GM12878 (cell line): ENCODE results near the gene CD96. TPM values are rescaled to one million over a fixed set of nuclear protein-coding genes. Genes with fewer than 3 reads are reported as not detected.

Experiments used
- ATF3 ChIP-seq: IDR thresholded peaks from 2 replicates; pipeline ENCODE4 v1.6.1; 2011; ENCODE audit warnings: low read depth, mild to moderate bottlenecking, low read length, moderate library complexity, borderline replicate concordance; ENCODE audit errors: extremely low read depth
- CBX3 ChIP-seq: fragments of 200-600 bp; sonication (generic); IDR thresholded peaks from 2 replicates; pipeline ENCODE4 v1.6.1; 2016; ENCODE audit warnings: low read depth, borderline replicate concordance
- CREB1 ChIP-seq: IDR thresholded peaks from 2 replicates; pipeline ENCODE4 v1.6.1; 2012; ENCODE audit warnings: low read depth, mild to moderate bottlenecking, inconsistent platforms
- CREM ChIP-seq: IDR thresholded peaks from 2 replicates; pipeline ENCODE4 v1.6.1; 2014; ENCODE audit warnings: antibody characterized with exemption, low read depth
- CTCF ChIP-seq, 3 experiments: IDR thresholded peaks in 2 of 3; conservative IDR thresholded peaks in 1 of 3; 2 replicates each; pipeline ENCODE4 v1.5.1; 2011; ENCODE audit warnings: low read depth in 3 of 3, low read length in 3 of 3, mild to moderate bottlenecking in 3 of 3, control low read depth in 2 of 3, moderate library complexity in 2 of 3, inconsistent platforms in 1 of 3, mixed read lengths in 1 of 3; ENCODE audit not compliant: control insufficient read depth in 2 of 3, insufficient read depth in 1 of 3; ENCODE audit errors: extremely low read depth in 1 of 3
- EGR1 ChIP-seq, 2 experiments: IDR thresholded peaks; 1 replicate in 1 of 2; 2 replicates in 1 of 2; pipeline ENCODE4 v1.6.1; 2011 to 2012; ENCODE audit warnings: low read depth in 2 of 2, low read length in 2 of 2, borderline replicate concordance in 1 of 2, mild to moderate bottlenecking in 1 of 2, moderate library complexity in 1 of 2
- ELK1 ChIP-seq: IDR thresholded peaks from 2 replicates; pipeline ENCODE4 v1.6.1; 2012; ENCODE audit warnings: low read depth, low read length, improper control_type of control experiment
- EZH2 ChIP-seq: IDR thresholded peaks from 2 replicates; pipeline ENCODE4 v1.6.1; 2012; ENCODE audit warnings: low read depth, mild to moderate bottlenecking, control low read depth, inconsistent platforms, low read length, borderline replicate concordance; ENCODE audit not compliant: control insufficient read depth
- FOXK2 ChIP-seq: fragments of 450-650 bp; IDR thresholded peaks from 2 replicates; pipeline ENCODE4 v1.6.1; 2017; ENCODE audit warnings: mild to moderate bottlenecking, moderate library complexity
- FOXM1 ChIP-seq: IDR thresholded peaks from 2 replicates; pipeline ENCODE4 v1.6.1; 2012; ENCODE audit warnings: low read depth, mild to moderate bottlenecking, inconsistent platforms, low read length, moderate library complexity
- HDAC6 ChIP-seq: fragments of 200-600 bp; sonication (generic); IDR thresholded peaks from one replicate; pipeline ENCODE4 v1.8.0; 2017; ENCODE audit warnings: antibody characterized with exemption; ENCODE audit not compliant: unreplicated experiment
- KDM1A ChIP-seq: fragments of 200-600 bp; sonication (generic); IDR thresholded peaks from 2 replicates; pipeline ENCODE4 v1.6.1; 2016; ENCODE audit warnings: borderline replicate concordance
- KLF5 ChIP-seq: fragments of 450-650 bp; IDR thresholded peaks from 2 replicates; pipeline ENCODE4 v1.6.1; 2014; ENCODE audit warnings: mild to moderate bottlenecking; ENCODE audit not compliant: partially characterized antibody
- MLLT1 ChIP-seq: fragments of 450-650 bp; IDR thresholded peaks from 2 replicates; pipeline ENCODE4 v1.6.1; 2016; ENCODE audit warnings: mild to moderate bottlenecking
- POLR2A ChIP-seq: IDR thresholded peaks from 2 replicates; pipeline ENCODE4 v1.6.1; 2011; ENCODE audit warnings: low read depth, mild to moderate bottlenecking, low read length
- POLR2AphosphoS5 ChIP-seq: IDR thresholded peaks from 2 replicates; pipeline ENCODE4 v1.6.1; 2011; ENCODE audit warnings: mild to moderate bottlenecking, low read length, inconsistent platforms
- RAD21 ChIP-seq: IDR thresholded peaks from 2 replicates; pipeline ENCODE4 v1.6.1; 2011; ENCODE audit warnings: mild to moderate bottlenecking, low read depth, low read length, moderate library complexity; ENCODE audit not compliant: insufficient read depth
- RB1 ChIP-seq: fragments of 450-650 bp; formaldehyde crosslinking; IDR thresholded peaks from 2 replicates; pipeline ENCODE4 v1.6.1; 2017; ENCODE audit warnings: mild to moderate bottlenecking, borderline replicate concordance
- SUPT20H ChIP-seq: IDR thresholded peaks from 2 replicates; pipeline ENCODE4 v1.6.1; 2011; ENCODE audit warnings: low read depth, mild to moderate bottlenecking, low read length, moderate library complexity, borderline replicate concordance; ENCODE audit not compliant: control insufficient read depth
- SUZ12 ChIP-seq: fragments of 200-600 bp; sonication (generic); IDR thresholded peaks from one replicate; pipeline ENCODE4 v1.6.1; 2018; ENCODE audit warnings: antibody characterized with exemption, mild to moderate bottlenecking; ENCODE audit not compliant: unreplicated experiment
- USF1 ChIP-seq: IDR thresholded peaks from 2 replicates; pipeline ENCODE4 v1.6.1; 2011; ENCODE audit warnings: borderline replicate concordance, low read depth, mild to moderate bottlenecking, moderate library complexity, mixed read lengths, low read length; ENCODE audit not compliant: insufficient read depth; ENCODE audit errors: extremely low read length
- WRNIP1 ChIP-seq: IDR thresholded peaks from 2 replicates; pipeline ENCODE4 v1.6.1; 2011; ENCODE audit warnings: low read depth, low read length, improper control_type of control experiment, borderline replicate concordance
- ZNF217 ChIP-seq: fragments of 450-650 bp; IDR thresholded peaks from 2 replicates; pipeline ENCODE4 v1.6.1; 2017; ENCODE audit warnings: antibody characterized with exemption, mild to moderate bottlenecking
- polyA plus RNA-seq, 11 experiments: library from polyadenylated mRNA; depleted of rRNA in 4 of 11; unstranded in 6 of 11; stranded (reverse) in 5 of 11; fragments of >200 nt; fragmentation: Nextera tagmentation in 4 of 11; fragmentation: Illumina TruSeq in 1 of 11; extraction: Ambion mirVana in 4 of 11; extraction: Trizol in 1 of 11; gene quantifications; 1 replicate in 1 of 11; 2 replicates in 10 of 11; pipeline versions ENCODE4 v1.2.1 to v1.2.3, GENCODE V29; 2011 to 2016; ENCODE audit warnings: inconsistent platforms in 2 of 11, missing spikeins in 2 of 11, low read depth in 1 of 11
- total RNA-seq, 4 experiments: library from RNA; depleted of rRNA in 3 of 4; stranded (reverse); fragments of >200 nt in 3 of 4; fragmentation: Illumina TruSeq in 1 of 4; extraction: Trizol in 1 of 4; gene quantifications; 2 replicates each; pipeline versions ENCODE4 v1.2.1 to v1.2.3, GENCODE V29; 2013 to 2021

CD96 gene
- total and polyA plus RNA-seq, 10 of the 15 experiments (the other 5 are each of a cell fraction or from before 2014, with no cell fraction given) = 0.13 to 10.1 (median 0.47) TPM

DNA sequence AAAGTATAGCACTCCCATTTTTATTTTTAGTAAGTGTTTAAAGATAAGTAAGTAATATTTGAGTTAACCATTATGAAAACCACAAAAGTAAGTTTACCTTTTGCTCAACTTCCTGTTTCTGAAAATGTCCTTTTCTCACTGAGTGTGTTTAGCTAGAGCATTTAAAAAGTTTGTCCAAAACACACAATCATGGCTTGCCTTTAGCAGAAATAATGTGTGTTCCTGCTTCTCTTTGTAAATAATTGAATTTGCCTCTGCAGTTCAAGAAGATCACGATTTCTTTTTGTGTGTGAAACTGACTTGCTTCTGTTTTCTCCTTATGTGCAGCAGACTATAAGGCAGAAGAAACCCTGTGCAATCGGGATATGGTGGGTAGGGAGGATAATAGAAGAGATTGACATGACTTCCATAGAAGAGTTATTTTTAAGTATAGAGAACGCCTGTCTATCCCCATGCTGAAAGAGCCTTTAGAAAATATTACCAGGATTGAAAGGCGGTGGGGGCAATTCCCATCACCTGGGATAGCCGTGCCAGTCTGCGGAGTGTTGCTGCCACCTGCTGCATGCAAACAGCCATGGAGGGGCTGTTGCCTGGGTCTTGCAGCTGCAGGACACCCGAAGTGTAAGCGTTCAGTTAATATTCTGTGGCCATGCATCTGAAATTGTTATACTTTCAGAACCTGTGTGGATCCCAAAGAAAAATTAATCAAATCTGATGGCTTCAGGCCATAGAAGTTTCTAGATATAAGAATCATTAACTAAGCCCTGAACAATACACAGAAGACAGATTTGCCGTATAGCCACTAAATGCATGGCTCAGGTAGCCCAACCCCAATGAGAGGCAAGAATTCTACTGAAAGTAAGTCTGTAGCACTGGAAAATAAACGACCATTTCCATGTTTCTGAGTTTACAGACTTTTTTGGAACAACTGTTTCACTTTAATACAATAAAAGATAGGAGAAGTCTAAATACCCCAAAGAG, 2.4 kb upstream of the CD96 start (continued):
- no peak for TF ChIP-seq KDM1A
- TF ChIP-seq POLR2A = no peak
- TF ChIP-seq MLLT1 = 0 out of 2 replicates have a peak, but pooled peaks have one; percentile 34
- TF ChIP-seq RAD21 = peak; percentile 80
- TF ChIP-seq RB1 = 0 out of 2 replicates have a peak, but pooled peaks have one; percentile 35
- TF ChIP-seq CBX3 = no peak
- TF ChIP-seq ZNF217 = no peak; the same call in none of the 2 replicates
- TF ChIP-seq FOXK2 = no peak
- no peak for TF ChIP-seq ATF3
- TF ChIP-seq HDAC6 = peak; percentile 35
- peak; percentile 70 to 94 (median 78) for TF ChIP-seq CTCF (IDR thresholded peaks at IDR 0.05 in 2 of 3, conservative IDR thresholded peaks at IDR 0.05 in 1 of 3; ENCODE audit: control insufficient read depth in 2 of 3, extremely low read depth in 1 of 3, insufficient read depth in 1 of 3, low read depth in 3 of 3, low read length in 3 of 3)
- no peak for TF ChIP-seq SUZ12
- TF ChIP-seq ELK1 = no peak
- no peak for TF ChIP-seq SUPT20H
- TF ChIP-seq WRNIP1 = no peak
- no peak for TF ChIP-seq FOXM1
- TF ChIP-seq CREM = no peak
- no peak for TF ChIP-seq POLR2AphosphoS5
- TF ChIP-seq EZH2 = no peak
- TF ChIP-seq EGR1 (IDR thresholded peaks at IDR 0.05; ENCODE audit: borderline replicate concordance in 1 of 2, low read depth in 2 of 2, low read length in 2 of 2) = no peak
- TF ChIP-seq USF1 = no peak
- no peak for TF ChIP-seq KLF5
- no peak for TF ChIP-seq CREB1
